Fibroblast of the conjunctiva (primary cell): ENCODE data around the gene CREB5.
"Not testable (repeated sequence)": the region's sequence is repeated elsewhere in the genome, so short reads cannot be mapped to it uniquely, and the experiment has no call there.

Experiments
- DNase-seq: peaks from one replicate; pipeline ENCODE4 v3.0.0-alpha.2; 2010; ENCODE audit warnings: low read depth

The CREB5 gene

DNA sequence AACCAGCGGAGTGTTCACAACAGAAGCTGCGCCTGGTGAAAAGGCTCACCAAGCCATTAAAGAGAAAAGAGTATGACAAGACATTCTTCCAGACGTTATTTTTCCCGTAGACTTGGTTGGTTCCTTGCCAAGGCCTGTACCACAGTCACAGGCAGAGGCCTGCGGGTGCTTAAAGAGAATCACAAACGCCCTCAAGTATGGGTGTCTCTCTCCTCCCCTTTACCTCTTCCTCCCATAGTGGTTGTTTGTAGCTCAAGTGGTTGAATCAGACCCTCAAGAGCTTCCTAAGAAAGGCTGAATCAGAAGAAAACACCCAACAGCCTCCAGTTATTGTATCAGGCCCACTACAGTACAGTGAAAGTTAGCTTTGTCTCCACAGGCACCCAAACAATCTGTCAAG lies 169.0 kb downstream of the CREB5 start:
- no peak for DNase-seq

DNA sequence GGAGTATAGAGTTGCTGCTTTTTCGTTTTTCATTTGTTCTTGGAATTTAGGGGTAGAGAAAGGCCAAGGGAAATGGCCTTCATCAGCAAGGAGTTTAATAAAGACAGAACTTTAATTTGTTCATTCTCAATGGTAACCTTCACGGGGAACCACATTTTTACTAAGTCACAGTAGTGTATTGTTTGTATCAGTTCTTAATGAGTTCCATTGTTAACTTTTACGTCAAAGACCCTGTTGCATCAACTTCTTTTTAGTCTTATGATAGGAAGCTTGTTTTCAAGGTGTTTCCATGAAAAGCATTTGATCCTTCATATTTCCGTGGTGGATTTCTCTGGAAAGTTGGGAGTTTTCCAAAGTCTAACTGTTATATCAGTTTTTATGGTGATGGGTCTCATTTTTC lies 169.9 kb downstream of the CREB5 start:
- no peak for DNase-seq

DNA sequence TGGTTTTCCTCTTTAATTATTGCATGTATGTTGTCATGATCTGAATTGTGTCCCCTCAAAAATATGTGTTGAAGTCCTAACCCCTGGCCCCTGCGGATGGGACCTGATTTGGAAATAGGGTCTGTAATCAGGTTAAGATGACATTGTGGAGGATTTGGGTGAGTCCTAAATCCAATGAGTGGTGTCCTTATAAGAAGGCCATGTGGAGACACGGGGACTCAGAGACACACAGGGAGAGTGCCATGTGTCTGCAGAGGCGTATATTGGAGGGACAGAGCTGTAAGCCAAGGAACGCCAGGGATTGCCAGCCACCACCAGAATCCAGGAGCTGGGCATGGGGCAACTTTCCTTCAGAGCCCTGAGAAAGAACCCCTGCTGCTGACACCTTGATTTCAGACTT lies 171.9 kb downstream of the CREB5 start:
- no peak for DNase-seq

DNA sequence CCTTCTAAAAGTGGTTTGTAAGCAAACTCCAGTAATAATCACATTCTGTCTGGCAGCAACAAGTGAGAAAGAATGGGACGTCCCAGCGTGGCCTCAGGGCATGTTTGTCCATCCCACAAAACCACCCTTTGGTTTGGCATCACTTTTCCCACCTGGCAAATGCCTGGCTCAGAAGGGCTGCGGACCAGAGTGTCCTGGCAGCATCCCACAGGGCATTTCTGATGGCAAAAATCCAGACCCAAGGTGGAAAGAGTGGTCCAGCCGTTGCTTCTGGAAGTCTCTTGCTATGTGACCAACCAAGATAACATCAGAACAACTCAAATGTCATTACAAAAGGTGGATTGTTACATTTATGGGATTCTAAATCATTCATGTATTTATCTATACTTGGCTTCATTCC lies 174.4 kb downstream of the CREB5 start:
- DNase-seq: no peak

DNA sequence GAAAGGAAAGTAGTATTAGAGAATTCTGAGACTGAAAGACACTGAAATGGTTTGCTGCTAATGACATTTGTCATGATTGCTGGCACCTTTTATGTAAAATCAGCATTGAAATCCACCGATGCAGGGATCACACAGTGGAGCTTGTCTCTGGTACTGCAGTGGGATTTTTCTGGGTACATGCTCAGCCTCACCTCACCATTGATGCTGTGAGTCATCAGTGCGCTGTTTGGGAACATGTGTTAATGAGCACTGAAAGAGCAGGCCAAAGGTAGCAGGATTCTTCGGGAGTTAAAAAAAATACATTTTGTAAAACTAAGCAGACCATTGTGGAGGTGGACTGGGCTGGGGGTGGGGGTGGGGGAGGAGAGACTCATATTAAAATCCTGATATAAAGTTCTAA lies 174.9 kb downstream of the CREB5 start:
- DNase-seq: peak; percentile 28

DNA sequence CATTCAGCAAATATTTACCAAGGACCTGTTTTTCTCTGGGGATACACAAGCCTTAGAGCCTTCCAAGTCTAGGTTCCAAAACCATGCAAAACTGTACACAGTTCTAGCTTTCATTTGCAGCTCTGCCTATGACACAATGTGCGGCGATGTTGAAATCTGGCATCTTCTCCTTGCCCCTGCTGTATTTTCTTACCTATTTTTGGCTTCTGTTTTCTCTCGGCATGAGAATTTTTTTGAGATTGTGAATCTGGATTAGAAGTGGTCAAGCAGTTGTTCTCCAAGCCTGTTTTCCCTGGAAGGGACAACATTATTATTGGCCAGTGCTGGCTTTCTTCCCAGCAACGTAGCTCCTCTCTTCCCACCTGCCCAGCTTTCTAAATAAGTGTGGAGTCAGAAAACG lies 176.3 kb downstream of the CREB5 start:
- DNase-seq: no peak

DNA sequence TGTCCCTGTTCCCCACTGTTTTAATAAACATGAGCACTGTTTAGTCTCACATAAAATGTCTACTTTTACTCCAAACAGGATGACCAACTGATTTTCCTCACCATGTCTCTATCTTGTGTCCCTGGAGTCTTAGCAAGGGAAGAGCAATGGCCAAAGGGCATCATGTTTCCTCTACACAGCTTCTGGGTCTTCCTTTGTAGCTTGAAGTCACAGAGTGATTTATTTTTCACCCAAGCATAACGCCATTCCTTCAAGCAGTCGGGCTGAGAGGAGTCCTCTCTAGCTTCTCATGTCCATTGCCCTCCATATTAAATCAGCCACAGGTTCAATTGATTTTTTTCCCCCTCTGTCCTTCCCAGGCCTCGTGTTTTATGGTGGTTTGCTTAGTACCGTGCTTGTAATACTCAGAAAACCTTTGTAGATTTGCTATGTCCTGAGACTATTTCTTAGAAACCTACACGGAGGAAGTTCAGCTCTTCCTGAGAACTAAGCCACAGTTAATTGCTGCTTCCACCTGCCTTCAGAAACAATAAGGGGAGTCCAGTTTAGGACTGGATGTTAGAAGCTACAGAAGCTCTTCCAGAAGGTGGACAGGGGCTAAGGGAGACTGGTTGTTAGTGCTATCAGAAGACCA lies 178.8 kb downstream of the CREB5 start:
- DNase-seq: no peak

DNA sequence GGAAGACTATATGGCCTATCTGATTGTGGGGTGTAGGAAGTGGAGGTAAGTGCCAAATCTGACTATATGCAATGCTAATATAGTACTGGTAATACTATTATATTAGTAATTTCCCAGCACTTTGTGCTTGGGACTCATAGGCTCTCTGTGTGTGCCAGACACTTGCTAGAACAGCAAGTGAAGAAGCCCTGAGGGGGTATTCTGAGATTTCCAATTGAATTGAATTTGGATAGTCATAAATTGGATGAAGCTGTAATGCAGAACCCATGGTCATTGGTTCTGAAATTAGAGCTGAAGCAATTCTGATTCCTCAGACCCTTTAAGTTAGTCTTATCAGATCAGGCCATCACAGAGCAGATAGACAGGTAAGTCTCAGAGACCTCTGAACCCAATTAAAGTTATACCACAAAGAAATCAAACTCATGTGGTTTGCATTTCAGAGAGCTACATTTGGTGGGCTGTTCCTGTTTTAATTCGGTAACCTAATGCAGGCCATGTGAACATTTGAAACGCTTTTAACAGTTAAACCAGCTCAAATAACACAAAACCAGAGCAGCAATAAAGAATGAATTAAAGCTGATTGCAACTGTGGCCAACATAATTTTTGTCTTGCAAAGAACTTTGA lies 179.5 kb downstream of the CREB5 start:
- no peak for DNase-seq

DNA sequence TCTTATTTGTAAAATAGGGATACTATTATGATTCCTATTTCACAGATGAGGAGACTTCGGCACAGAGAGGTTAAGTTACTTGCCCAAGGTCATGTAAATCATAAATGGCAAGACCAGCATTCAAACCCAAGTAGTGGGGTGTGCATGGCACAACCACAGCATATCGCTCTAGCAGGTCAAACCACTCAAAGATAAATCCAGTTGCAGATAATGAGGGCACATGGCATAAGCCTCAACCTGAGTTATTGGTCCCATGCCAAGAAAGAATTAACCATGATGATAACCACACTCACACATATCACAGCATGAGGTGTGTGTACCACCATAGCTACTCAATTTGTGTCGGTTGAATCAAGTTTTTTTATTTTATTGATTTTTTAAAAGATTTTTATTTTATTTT lies 180.5 kb downstream of the CREB5 start:
- no peak for DNase-seq

DNA sequence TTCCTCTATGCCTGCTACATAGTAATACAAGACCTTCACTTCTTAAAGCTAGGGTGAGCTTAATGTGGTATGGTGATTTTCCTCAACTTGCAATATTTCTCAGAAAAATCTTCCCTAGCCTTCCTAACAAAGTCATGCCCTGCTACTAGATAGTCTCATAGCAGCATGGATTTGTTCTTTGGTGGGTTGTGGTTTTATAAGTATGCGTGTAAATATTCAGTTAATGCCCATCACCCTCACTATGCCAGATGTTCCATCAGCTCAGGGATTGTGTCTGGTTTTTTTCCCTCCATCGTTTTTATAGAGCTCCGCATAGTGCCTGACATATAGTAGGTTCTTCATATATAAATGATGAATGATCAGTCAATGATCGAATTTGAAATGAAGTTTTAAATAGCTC lies 182.8 kb downstream of the CREB5 start:
- no peak for DNase-seq

DNA sequence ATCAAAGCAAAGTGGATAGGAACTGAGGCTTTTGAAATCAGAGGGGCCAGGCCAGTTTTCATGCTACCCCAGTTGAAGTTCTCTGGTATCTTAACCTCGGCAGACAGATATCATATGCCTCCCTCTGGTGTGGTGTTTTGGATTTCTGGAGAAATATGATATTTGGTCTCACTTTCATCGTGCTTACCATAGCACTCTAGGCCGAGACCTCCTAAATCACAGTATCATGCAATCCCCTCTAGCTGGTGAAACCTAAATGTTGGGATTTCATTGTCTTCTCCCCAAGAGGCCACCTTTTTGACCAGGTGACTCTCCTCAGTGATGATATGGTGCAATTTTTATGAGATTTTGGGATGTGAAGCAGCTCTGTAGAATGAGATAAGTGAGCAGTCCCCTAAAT lies 183.5 kb downstream of the CREB5 start:
- peak; percentile 16 for DNase-seq

DNA sequence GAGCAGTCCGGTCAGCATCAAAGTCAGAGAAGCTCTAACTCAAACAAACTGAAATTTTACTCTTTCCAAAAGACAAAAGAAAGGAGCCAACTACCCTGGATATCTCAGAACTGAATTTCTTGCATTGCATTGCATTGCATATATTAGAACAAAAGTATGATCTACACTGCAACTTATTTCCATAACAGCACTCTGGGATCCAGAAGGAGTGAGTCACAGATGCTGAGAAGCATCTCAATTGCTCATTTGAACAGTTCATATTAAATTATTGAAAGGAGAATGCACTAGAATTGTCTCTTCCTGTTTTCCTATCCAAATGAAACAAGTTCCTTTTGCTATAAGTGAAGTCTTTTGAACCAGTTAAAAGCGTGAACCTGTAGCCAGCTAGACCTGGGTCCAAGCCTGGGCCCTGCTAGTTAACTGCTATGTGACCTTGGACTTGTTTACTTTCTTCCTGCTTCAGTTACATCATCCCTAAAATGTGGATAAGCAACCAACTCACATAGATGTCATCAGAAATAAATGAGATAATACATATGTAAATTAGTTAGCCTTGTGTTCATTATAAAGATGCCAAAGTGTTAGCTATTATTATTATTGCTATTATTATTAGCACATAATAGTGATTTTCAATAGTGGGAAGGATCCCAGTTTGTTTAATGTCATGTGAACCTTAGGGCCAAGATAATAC lies 184.1 kb downstream of the CREB5 start:
- peak; percentile 67 for DNase-seq

DNA sequence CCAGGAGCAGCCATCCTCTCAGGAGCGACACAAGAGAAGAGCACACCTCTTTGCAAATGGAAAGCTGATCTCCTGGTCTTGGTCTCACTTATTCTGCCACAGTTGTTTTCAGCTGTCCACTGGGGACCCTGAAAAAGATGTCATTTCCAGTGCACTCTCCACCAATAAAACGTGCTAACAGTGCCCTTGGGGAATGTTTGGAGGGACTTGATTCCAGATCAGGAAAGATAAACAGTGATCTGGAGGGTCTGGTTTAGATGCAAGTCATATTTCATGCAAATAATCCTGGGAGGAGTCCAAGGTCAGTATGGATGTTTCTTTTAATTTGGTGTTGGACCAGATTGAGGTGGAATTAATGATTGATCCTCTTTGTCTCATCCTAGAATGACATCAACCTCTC lies 185.0 kb downstream of the CREB5 start:
- no peak for DNase-seq

DNA sequence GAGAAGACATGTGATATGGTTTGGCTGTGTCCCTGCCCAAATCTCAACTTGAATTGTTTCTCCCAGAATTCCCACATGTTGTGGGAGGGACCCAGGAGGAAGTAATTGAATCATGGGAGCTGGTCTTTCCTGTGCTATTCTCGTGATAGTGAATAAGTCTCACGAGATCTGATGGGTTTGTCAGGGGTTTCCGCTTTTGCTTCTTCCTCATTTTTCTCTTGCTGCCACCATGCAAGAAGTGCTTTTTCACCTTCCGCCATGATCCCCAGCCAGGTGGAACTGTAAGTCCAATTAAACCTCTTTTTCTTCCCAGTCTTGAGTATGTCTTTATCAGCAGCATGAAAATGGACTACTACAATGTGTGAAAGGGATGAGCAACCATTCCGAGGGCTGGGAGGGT lies 185.7 kb downstream of the CREB5 start:
- not testable (repeated sequence) for DNase-seq

DNA sequence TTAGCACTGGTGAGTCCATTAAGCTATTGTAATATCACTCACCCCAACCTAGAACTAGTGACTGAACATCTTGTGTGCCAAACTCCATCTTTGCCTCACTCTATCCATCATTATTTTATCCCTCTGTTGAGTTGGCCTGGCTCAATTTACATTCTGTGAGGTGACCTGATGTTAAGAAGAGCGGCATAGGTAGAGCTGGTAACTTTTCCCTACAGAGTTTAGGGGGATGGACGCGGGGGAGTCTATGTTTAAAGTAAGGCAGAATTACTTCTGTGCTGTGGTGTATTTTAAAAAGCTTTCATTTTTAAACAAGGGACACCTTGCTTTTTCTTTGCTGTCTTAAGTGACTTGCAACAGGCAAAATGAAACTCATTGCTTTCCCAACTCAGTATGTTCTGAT lies 186.3 kb downstream of the CREB5 start:
- no peak for DNase-seq

DNA sequence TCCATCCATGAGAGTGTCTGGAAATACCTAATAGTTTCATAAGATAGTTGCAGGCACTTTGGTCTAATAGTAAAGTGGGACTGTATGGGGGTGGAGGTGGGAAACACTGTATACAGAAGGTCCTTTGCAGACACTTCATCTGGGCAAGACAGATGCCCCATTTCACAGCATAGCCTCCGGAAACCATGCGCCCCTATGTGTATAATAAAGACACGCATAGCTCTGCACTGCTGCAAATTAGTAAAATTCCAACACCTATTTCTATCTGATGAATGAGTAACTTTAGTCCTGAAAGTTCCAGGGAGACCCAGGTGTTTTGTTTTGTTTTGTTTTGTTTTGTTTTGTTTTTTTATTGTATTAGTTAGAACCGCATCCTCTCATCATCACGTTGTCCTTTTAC lies 187.1 kb downstream of the CREB5 start:
- DNase-seq: no peak

DNA sequence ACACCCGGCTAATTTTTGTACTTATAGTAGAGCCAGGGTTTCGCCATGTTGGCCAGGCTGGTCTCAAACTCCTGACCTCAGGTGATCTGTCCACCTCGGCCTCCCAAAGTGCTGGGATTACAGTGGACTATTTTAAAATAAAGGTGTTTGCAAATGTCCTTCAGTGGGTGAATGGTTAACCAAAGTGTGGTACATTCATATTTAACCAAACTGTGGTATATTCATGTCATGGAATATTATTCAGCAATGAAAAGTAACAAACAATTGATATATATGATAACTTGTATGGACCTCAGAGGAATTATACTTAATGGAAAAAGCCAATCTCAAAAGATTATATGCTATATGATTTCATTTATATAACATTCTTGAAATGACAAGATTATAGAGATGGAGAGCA lies 190.0 kb downstream of the CREB5 start:
- DNase-seq: no peak

DNA sequence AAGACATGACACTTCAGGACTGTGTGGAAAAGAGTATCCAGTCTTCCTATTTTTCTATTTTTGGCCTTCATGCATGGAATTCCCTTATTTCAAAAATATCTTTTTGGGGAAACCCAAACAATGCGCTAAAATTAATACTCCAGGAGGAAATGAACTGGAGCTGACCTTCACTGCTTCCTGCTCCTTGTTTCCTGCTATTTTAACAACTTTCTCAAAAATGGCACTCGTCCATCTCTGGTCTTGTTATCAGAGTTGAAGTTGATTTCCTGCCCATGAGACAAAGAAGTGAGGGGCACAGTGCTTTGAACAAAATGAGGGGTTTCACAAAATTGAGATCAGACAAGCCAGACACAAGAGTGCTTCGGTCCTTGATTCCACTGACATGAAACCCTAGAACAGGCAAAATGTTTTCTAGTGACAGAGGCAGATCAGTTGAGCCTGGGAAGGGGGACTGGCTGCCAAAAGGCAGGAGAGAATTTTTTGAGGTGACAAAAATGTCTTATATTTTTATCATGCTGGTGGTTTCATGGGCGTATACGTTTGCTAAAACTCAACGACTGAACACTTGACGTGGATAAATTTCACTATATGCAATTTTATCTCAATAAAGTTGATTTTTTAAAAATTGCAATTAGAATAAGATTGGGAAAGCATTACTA lies 193.2 kb downstream of the CREB5 start:
- DNase-seq: no peak

DNA sequence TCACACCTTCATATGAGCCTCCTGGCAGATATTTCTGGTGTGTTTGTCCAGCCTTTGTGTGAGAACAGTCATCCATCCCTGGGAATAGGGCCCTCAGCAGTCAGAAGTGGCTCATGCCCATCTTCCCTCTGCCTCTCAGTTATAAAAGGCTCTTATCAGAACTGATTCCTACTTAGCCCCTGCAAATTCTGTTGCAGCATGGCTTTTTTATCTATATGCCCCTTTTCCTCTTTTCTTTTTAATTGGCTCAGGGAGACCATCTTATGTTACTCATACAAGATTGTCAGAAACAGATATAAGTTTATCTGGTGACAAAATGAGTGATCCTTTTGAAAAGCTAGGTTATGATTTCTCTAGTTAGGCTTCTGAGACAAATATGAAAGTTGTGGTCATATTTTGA lies 194.1 kb downstream of the CREB5 start:
- no peak for DNase-seq

DNA sequence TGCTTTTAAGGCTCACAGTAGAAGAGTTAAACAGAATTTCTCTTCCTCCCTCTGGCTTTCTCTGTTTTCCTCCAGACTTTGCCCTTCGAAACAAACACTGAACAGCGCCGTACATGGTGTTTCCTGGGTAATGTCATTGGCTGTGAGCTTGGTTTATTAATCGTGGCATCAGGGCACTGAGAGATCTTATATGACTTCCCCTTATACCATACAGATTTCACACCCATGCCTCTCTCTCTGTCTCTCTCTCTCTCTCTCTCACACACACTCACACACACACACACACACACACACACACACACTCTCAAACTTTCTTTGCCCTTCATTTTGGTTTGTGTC lies 195.5 kb downstream of the CREB5 start:
- no peak for DNase-seq

DNA sequence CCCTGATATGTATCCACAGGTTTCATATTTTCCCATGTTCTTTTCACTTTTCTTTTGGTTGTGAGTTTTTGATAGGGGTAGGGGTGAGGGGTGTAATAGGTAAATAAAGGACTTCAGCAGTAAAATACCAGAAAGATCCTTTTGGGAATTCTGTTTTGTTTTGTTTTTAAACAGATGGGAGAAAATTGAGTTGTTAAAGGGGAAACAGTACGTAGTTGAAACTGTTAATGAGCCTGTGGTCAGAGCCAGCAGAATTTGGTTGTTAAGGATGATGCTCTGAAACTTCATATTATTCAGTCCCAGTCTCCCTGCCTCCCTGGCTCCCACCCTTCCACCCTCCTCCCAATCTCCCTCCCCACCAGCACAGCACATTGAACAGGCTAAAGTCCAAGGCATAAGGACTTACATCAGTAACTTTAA lies 195.9 kb downstream of the CREB5 start:
- no peak for DNase-seq

DNA sequence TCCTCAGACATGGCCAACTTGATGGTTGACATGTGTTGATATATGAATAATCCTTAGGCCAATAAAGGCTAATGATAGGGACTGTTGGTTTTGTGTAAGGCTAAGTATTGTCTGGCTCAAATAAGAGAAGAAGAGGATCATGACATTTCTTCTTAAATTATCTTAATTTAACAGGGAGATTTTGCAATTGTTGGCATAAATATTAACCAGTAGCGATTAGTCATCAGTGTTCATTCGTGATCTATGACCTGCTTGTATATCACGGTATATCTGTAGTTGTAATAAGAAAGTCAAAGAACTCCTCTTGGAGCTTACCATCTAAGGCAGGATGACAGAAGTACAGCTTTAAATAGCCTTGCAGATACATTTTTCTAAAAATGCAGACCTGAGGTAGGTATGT lies 196.4 kb downstream of the CREB5 start:
- DNase-seq: no peak

DNA sequence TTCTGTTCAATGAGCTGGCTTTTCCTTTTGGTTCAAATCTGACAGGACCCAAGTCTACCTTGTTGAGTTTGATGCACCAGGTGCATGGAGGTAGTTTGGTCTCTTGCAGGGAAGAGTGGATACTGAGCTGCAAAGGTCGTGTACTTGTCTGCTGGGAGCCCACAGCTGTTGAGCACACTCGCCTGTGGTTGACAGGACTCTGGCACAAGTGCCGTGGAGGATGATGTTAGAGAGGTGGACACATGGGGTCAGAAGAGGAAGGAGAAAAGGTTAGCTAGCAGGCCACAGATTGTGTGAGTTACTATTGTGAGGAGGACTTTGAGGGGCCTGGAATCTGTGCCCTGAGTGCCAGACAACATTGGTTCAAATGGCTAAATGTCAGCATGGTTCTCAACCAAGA lies 197.3 kb downstream of the CREB5 start:
- no peak for DNase-seq
